ENCODE measurements around the gene CCDC30.

DNA sequence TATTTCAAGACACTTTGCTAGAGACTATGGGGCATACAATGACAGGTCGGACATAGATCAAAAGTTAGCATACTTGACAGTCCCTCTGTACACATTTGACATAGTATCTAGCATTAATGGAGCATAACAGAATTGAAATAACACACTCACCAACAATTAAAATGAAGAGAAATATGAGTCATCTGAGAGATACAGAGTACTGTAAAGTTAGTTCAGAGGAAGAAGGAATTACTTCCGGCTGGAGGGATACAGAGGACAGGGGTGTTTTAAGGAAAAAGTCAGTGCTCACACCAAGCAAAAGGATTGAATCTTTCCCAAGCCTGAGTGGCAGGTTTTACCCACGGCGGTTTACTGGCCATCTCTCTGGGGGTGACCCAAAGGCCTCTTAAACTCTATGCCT lies 9.7 kb upstream of the CCDC30 start:
- no peak for TF ChIP-seq EP300 (IDR thresholded peaks at IDR 0.05)
- no peak for TF ChIP-seq CTCF (IDR thresholded peaks at IDR 0.05)
